GM18867 (cell line): Measurements from ENCODE around the gene IRF2BPL.

Experiments used
- ATAC-seq: cut with Tn5 transposase; IDR thresholded peaks from one replicate; pipeline ENCODE4 v1.9.1; 2021; ENCODE audit warnings: mild to moderate bottlenecking, moderate library complexity; ENCODE audit not compliant: unreplicated experiment

Gene IRF2BPL

GRCh38 chr14:77014004-77014604 is 14.4 kb downstream of the IRF2BPL start:
- no peak for ATAC-seq

- ATAC-seq = no peak
These were observed 16.2 kb downstream of the IRF2BPL start for GRCh38 chr14:77012193-77012765.

- no peak for ATAC-seq
These were observed 17.3 kb downstream of the IRF2BPL start for GRCh38 chr14:77011245-77011644.

GRCh38 chr14:77009014-77009413 is 19.5 kb downstream of the IRF2BPL start:
- ATAC-seq = no peak

GRCh38 chr14:77008541-77008940 is 20.0 kb downstream of the IRF2BPL start:
- ATAC-seq = no peak

GRCh38 chr14:77007975-77008421 is 20.5 kb downstream of the IRF2BPL start:
- no peak for ATAC-seq

- no peak for ATAC-seq
These were observed 21.1 kb downstream of the IRF2BPL start for GRCh38 chr14:77007183-77007974.

GRCh38 chr14:77006132-77006531 is 22.4 kb downstream of the IRF2BPL start:
- no peak for ATAC-seq

GRCh38 chr14:77005559-77005958 is 22.9 kb downstream of the IRF2BPL start:
- ATAC-seq = no peak

GRCh38 chr14:77004711-77005460 is 23.6 kb downstream of the IRF2BPL start:
- ATAC-seq = no peak

- ATAC-seq = no peak
These were observed 24.4 kb downstream of the IRF2BPL start for GRCh38 chr14:77003960-77004710.

GRCh38 chr14:77002889-77003288 is 25.6 kb downstream of the IRF2BPL start:
- no peak for ATAC-seq

- no peak for ATAC-seq
These were observed 26.2 kb downstream of the IRF2BPL start for GRCh38 chr14:77002335-77002734.

- no peak for ATAC-seq
These were observed 27.9 kb downstream of the IRF2BPL start for GRCh38 chr14:77000340-77001270.

GRCh38 chr14:76998910-76999309 is 29.6 kb downstream of the IRF2BPL start:
- no peak for ATAC-seq

- no peak for ATAC-seq
These were observed 31.1 kb downstream of the IRF2BPL start for GRCh38 chr14:76997257-76997970.

- ATAC-seq = no peak
These were observed 31.9 kb downstream of the IRF2BPL start for GRCh38 chr14:76996563-76997146.

GRCh38 chr14:76995279-76996035 is 33.1 kb downstream of the IRF2BPL start:
- ATAC-seq = no peak
